22Rv1 (cell line): ENCODE measurements around the gene ALKBH2.

ENCODE experiments used
- H3K27ac ChIP-seq: fragments of 450-650 bp; 2 replicates; pipeline ENCODE4 v1.5.1; 2017
- ZFX ChIP-seq: fragments of 450-650 bp; IDR thresholded peaks from 2 replicates; pipeline ENCODE4 v1.6.1; 2017; ENCODE audit warnings: antibody characterized with exemption, borderline replicate concordance
- TF ChIP-seq, protein P1 (sequence below): fragments of 450-650 bp; IDR thresholded peaks from 2 replicates; pipeline ENCODE4 v1.5.1; 2017; ENCODE audit warnings: mild to moderate bottlenecking

ALKBH2 gene

DNA sequence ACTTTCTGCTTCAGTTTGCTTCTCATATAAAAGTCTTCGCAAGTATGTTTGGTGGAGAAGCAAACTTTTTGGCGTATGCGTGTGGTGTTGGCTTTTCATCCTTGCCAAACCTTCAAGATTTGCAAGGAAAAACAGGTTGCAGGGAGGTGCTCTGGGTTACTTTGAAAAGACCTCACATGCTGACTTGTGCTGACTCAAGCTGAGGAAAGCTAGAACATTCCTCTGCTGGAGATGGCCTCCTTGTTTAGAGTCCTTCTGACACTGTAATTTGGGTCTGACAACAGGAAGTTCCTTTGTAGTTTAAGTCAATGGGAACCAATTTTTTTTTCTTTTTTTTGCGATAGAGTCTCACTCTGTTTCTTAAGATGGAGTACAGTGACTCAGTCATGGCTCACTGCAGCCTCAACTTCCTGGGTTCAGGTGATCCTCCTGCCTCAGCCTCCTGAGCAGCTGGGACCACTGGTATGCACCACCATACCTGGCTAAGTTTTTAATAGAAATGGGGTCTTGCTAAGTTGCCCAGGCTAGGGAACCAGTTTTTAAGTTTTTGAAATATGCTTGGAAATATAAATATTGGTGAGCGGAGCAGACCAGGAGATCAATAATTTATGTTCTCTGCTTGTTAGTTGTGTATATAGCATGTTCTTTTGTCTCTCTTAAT is 20.5 kb upstream of the ALKBH2 start:
- TF ChIP-seq, protein P1, sequence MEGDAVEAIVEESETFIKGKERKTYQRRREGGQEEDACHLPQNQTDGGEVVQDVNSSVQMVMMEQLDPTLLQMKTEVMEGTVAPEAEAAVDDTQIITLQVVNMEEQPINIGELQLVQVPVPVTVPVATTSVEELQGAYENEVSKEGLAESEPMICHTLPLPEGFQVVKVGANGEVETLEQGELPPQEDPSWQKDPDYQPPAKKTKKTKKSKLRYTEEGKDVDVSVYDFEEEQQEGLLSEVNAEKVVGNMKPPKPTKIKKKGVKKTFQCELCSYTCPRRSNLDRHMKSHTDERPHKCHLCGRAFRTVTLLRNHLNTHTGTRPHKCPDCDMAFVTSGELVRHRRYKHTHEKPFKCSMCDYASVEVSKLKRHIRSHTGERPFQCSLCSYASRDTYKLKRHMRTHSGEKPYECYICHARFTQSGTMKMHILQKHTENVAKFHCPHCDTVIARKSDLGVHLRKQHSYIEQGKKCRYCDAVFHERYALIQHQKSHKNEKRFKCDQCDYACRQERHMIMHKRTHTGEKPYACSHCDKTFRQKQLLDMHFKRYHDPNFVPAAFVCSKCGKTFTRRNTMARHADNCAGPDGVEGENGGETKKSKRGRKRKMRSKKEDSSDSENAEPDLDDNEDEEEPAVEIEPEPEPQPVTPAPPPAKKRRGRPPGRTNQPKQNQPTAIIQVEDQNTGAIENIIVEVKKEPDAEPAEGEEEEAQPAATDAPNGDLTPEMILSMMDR: no peak
- no peak for TF ChIP-seq ZFX
- 0 out of 2 replicates have a peak overlapping the region, but pooled peaks have one; percentile 35 for H3K27ac ChIP-seq

DNA sequence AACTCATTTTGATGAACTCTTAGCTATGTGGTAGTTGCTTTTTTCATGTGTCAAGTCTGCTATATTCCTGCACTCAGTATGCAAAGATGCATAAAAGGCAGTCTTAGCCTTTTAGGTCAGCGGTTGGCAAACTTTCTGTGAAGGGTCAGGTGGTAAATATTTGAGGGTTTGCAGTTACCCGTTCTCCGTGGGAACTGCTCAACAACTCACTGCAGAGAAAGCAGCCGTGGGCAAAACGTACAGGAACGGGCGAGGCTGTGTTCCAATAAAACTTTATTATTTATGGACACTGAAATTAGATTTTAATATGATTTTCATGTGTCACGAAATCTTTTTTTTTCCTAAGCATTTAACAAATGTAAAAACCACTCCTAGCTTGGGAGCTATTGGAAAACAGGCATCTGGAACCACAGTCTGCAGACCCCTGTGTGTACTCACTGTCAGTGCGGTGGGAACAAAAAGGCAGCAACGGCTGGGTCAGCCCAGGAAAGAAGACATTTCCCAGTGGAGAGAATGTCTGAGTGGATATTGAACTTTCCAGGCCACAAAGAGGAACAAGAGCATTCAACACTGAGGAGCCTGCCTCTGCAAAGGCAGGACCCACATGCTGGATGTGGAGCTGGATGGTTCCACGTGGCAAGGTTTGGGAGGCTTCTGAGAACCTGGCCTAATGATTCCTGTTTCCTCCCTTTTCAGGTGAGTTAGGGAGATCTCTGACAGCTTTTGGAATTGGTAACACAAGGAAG is 19.6 kb upstream of the ALKBH2 start:
- H3K27ac ChIP-seq: peak overlapping the region; percentile 35
- TF ChIP-seq ZFX: no peak

DNA sequence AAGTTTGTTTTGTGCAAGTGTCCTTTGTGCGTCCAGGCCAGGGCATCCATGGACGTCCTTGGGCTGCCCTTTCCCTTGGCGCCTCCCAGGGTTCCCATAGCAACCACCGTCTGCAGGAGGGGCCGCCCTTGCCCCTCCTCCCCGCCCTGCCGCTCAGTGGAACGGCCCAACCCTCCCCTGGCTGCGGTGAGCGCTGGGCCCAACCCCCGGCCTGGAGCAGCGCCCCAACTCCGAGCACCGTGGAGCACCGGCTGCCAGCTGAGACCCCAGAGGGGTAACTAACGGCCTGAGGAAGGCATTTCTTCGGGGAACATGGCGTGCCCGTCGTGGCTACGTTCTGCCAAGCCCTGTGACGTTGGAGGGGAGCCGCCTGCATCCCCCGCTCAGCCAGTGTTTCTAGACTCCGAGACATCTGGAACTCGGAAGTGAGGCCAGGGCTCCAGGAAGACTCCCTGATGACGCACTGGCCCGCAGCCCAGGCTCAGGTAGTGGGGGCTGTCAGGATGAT is 17.8 kb upstream of the ALKBH2 start:
- H3K27ac ChIP-seq: peak overlapping the region; percentile 79

DNA sequence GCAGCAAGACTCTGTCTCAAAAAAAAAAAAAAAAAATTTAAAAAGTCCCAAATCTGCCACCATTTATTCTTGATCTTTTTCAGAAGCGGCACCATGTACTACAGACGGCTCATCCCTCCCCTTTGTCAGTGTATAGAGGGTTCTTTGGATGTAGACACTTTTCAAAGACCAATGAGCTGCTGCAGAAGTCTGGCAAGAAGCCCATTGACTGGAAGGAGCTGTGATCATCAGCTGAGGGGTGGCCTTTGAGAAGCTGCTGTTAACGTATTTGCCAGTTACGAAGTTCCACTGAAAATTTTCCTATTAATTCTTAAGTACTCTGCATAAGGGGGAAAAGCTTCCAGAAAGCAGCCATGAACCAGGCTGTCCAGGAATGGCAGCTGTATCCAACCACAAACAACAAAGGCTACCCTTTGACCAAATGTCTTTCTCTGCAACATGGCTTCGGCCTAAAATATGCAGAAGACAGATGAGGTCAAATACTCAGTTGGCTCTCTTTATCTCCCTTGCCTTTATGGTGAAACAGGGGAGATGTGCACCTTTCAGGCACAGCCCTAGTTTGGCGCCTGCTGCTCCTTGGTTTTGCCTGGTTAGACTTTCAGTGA is 16.6 kb upstream of the ALKBH2 start:
- H3K27ac ChIP-seq: peak overlapping the region; percentile 79
- TF ChIP-seq, protein P1: no peak
- no peak for TF ChIP-seq ZFX

More for the DNA sequence above, 17.8 kb upstream of the ALKBH2 start:
- TF ChIP-seq, protein P1: no peak
- no peak for TF ChIP-seq ZFX

DNA sequence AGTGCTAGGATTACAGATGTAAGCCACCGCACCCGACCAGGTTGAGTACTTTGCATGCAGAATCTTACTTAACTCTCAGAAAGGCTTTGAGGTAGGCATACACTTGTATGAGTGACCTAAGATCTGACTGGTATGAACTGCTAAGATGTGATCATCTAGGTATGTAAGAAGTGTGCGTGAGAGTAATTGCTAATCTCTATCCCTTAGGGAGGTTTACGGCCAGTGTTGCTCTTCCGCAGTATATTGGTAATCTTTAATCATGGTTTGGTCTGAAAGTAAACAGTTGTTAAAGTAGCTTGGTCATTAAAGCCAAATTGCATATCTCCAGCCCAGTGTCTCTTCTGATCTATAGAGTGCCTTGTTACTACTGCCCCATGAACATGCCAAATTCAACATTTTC is 11.9 kb upstream of the ALKBH2 start:
- H3K27ac ChIP-seq: peak overlapping the region; percentile 9; the same call in 1 of the 2 replicates
- TF ChIP-seq ZFX: no peak
- TF ChIP-seq, protein P1: no peak

DNA sequence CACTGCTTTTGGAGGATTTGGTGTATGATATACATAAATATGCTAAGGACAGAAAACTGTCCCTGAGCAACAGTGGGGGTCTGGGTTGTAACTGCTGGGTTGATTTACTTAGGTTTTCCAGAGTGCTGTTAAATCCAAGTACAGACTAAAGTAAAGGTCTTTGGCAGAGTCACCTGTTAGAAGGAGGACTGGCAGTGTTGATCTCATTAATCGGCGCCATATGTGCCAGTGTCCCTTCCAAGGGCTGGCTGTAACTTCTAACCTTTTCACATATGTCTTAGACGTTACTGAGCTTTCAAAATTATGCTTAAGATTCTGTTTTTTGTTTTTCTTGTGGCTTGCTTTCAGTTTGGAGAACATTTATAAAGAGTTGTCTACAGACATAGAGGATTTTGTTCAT is 9.2 kb upstream of the ALKBH2 start:
- no peak for TF ChIP-seq ZFX
- TF ChIP-seq, protein P1: no peak
- no peak overlapping the region for H3K27ac ChIP-seq

DNA sequence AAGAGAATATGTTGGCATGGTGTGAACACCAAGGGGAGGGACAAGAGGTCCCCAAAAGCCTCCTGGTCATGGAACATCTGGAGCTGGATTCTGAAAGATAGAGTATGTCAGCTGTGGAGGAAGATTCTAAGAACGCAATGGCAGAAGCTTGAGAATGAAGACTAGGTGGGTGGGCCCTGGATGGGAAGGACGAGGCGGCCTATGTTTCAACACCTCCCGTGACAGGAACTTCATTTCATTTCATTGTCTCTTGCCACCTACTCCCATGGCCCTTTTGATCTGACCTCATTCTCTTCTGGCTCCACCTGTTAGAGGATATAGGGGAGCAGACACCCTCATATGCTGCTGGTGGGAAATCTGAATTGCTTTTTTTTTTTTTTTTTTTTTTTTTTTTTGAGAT is 7.5 kb upstream of the ALKBH2 start:
- no peak for TF ChIP-seq ZFX
- TF ChIP-seq, protein P1: no peak
- no peak overlapping the region for H3K27ac ChIP-seq
